SHP77 treated with DMSO at 0.1 percent for 48 hours (cell line): ENCODE data around the gene CCDC51.
A peak's percentile ranks its signal among the peaks of the same experiment; 100 is the strongest.

Experiments
- DNase-seq: peaks from one replicate; lab custom pipeline; 2025; lab: John Stamatoyannopoulos, UW

The CCDC51 gene

GRCh38 chr3:48433472-48434118 lies 6.3 kb downstream of the CCDC51 start:
- DNase-seq = no peak

- no peak for DNase-seq
These were observed 7.2 kb downstream of the CCDC51 start for GRCh38 chr3:48432411-48433371.

GRCh38 chr3:48431224-48432029 lies 8.5 kb downstream of the CCDC51 start:
- no peak for DNase-seq

- no peak for DNase-seq
These were observed 9.2 kb downstream of the CCDC51 start for GRCh38 chr3:48430708-48431101.

- peak; percentile 65 for DNase-seq
These were observed 9.8 kb downstream of the CCDC51 start, which contains the start of gene PLXNB1 for GRCh38 chr3:48429960-48430707. Gene PLXNB1 (minus strand): TSS chr3:48430086. CDS start chr3:48424611, 5,475 bp downstream.

- DNase-seq = no peak
These were observed 10.5 kb downstream of the CCDC51 start for GRCh38 chr3:48429317-48429959.

GRCh38 chr3:48428572-48429316 lies 11.2 kb downstream of the CCDC51 start:
- no peak for DNase-seq

- no peak for DNase-seq
These were observed 11.8 kb downstream of the CCDC51 start for GRCh38 chr3:48428088-48428571.

- DNase-seq = no peak
These were observed 12.3 kb downstream of the CCDC51 start for GRCh38 chr3:48427630-48427962.

- no peak for DNase-seq
These were observed 12.8 kb downstream of the CCDC51 start for GRCh38 chr3:48426944-48427629.

- no peak for DNase-seq
These were observed 13.5 kb downstream of the CCDC51 start for GRCh38 chr3:48426401-48426909.

GRCh38 chr3:48425281-48425812 lies 14.6 kb downstream of the CCDC51 start:
- DNase-seq = no peak

- no peak for DNase-seq
These were observed 15.8 kb downstream of the CCDC51 start for GRCh38 chr3:48423883-48424695.

- no peak for DNase-seq
These were observed 16.6 kb downstream of the CCDC51 start for GRCh38 chr3:48423241-48423882.

GRCh38 chr3:48422681-48423080 lies 17.2 kb downstream of the CCDC51 start:
- no peak for DNase-seq

- no peak for DNase-seq
These were observed 17.6 kb downstream of the CCDC51 start for GRCh38 chr3:48422272-48422671.

- DNase-seq = no peak
These were observed 19.4 kb downstream of the CCDC51 start for GRCh38 chr3:48420561-48420960.

GRCh38 chr3:48419597-48419996 lies 20.3 kb downstream of the CCDC51 start:
- DNase-seq = no peak
